Mucosa of gallbladder (tissue), 1 donor: ENCODE data around the gene LDLRAD4. TPM values are rescaled to one million over a fixed set of nuclear protein-coding genes. Genes with fewer than 3 reads are reported as not detected.

ENCODE experiments used
- DNase-seq: peaks from one replicate; pipeline ENCODE4 v3.0.0-alpha.2; 2020; ENCODE audit warnings: low spot score
- total RNA-seq: library from RNA; stranded (reverse); gene quantifications from one replicate; pipeline ENCODE4 v1.2.1, GENCODE V29; 2021
- donor health status: DM: no; HTN: no; CAD: no.

Gene LDLRAD4
- total RNA-seq, 1 donor from 2014 or later = 51.0 TPM

GRCh38 chr18:13201292-13201691 is 17.3 kb upstream of the LDLRAD4 start:
- DNase-seq = no peak

- DNase-seq = no peak
Measured at GRCh38 chr18:13202571-13202970, 16.0 kb upstream of the LDLRAD4 start.

DNA sequence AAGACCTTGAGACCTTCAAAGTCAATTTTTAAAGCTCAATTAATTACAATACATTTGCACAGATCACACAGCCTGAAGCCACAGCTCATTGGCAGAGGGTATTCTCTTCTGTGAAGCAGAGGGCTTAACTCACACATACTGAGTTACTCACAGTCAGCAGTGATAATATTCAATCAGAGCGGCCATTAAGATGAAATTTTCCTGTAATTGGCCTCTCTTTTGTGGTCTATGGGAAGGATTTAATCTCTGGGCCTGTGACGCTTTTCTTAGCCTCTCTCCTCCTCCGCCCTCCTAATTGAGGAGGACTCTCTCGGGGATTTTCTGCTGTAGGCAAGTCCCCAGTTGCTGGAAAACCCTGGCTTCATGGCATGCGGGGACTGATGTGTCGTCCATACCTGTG is 12.3 kb upstream of the LDLRAD4 start:
- no peak for DNase-seq

GRCh38 chr18:13207294-13207693 is 11.3 kb upstream of the LDLRAD4 start:
- DNase-seq = no peak

DNA sequence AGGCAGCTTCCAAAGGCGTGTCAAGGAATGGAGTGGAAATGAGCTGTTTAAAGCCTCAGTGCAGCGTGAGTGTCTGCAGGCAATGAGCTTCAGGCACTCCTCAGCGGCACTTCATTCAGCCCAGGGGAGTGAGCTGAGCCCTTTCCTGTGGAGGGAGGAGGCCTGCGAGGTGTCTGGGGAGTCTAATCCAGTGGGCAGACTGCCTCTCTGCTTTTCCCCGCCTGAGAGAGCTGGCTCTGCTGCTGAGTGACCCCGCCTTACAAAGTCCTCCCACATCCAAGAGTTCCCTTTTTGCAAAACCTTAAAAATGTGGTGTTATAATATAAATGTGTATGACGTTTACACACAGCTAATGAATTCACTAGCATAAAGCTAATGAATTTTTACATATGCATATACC is 7.0 kb upstream of the LDLRAD4 start:
- DNase-seq = no peak

- DNase-seq = no peak
Measured at GRCh38 chr18:13213036-13213795, 5.3 kb upstream of the LDLRAD4 start.

- DNase-seq = no peak
Measured at GRCh38 chr18:13214609-13215008, 4.0 kb upstream of the LDLRAD4 start.

- DNase-seq = peak; percentile 79
Measured at GRCh38 chr18:13216092-13216582, 2.4 kb upstream of the LDLRAD4 start.

DNA sequence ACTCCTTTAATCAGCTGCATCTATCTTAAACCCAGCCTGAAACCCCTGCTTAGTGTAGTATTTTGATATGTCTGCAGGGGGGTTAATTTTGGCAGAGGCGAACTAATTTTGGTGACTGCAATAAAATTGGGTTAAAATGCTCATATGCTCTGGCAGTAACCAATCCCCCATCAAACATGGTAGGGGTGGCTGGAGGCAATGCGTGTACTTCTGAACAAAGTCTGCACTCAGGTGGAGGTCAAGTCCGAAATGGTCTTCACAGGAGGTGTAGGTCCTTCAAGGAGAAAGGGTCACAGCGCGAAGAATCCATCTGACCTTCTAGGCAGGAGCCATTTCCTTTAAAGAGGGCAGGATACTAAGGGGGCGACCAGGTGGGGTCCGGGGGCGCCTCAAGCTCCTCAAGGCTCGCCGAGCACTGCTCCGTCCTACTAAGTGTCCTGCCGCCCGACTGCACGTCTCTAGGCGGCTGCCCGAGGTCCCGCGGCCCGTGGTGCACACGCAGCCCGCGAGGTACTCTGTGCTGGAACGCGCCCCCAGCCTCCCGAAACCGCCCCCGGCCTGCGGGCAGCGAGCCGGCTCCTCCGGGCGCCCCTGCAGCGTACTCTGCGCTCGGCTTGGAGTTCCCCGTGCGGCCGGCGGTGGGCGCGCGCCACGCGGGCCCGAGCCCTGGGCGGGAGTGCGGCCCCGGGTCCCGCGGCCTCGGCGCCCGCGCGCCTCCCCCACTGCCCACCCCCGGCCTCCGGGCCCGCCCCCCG is 1.7 kb upstream of the LDLRAD4 start:
- no peak for DNase-seq

- DNase-seq = no peak
Measured at GRCh38 chr18:13217466-13217961, 1.0 kb upstream of the LDLRAD4 start.

- DNase-seq = no peak
Measured at GRCh38 chr18:13217971-13218367, 591 bp upstream of the LDLRAD4 start.

DNA sequence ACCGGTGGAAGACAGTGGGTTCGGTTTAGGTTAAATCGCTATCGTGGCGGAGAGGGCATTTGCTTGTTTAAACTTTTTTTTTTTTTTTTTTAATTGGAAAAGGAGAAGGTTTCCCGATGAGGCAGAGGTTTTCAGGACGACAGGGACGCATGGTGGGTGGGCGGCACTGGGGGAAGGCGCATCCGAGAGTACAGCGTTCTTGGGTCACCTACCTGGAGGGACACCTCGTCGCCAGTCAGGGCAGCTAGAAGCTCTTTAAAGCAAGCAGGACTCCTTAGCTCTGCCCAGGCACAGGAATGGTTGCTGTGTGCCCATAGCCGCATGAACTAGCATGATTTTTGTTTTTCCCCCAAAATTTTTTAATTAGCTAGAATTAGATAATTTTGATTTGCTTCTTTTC is 437 bp downstream of the LDLRAD4 start:
- no peak for DNase-seq

- DNase-seq = no peak
Measured at GRCh38 chr18:13219593-13220159, 1.1 kb downstream of the LDLRAD4 start.

DNA sequence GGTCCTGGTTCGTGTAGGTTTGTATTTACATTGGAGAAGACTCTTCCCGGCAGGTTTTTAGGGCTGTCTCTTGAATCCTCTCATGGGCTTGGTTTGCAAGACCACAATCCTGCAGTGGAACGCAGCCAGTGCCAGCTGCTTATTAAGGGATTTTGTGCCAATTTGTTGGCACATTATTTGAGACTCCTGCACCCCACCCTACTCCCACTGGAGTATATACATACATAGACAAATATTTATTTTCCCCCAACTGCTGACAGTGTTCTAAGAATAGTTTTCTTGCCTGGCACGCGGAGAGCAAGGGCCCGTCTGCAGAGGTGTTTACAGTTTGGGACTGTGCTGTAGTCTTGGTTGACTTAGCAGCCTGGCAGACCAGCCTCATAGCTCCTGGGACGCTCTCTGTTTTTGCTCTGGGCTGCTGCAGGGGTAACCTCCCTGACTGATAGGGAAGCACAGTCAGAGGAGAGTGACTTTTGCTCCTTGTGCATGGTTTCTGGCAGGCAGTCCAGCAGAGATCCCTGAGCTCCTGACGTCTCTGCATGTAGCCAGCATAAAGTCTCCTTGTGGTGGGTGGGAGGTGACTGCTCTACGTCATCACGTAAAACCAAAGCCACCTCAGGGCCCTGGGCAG is 1.9 kb downstream of the LDLRAD4 start:
- no peak for DNase-seq

DNA sequence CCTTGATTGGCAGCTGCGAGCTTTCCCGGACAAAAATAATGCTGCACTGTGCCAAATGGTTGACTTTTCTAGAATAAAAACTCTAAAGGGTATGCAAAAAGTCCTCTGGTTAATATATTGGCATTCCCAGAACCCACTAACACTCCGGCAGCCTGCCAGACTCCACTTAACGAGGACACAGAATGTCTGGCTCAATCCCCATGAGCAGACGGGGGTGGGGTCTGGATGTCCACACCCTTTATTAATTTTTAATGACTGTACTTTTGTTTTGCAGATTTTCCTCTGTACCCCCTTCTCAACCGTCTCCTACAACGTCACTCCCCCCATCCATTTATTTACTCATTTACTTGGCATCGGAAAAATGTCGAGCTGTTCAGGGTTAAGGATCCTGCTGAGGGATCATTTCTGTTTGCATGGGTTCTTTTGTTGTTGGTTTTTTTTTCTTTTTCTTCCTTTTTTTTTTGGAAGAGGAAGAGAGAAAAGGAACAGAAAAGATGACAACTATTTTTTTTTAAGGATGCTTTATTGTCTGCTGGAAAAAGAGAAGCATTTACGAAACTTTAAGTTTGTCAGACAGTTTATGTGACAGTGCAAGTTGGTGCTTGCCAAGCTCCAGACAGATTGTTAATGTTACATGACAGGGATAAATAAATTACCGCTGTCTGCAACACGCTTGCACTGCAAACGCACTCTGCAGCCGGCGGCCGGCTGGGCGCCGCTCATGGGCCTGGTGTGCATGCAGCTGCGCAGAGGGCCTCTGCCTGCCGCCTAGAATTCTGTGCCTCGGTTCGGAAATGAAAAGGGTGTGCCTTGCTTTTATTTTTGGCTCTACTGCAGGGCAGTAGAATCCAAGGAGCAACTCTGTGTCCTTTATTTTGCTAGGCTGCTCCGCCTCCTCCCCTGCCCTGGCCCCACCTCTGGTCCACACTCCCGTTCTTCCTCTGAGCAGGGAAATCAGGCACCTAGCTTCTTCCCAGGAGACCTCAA is 3.6 kb downstream of the LDLRAD4 start:
- DNase-seq = peak; percentile 60

GRCh38 chr18:13222856-13223281 is 4.3 kb downstream of the LDLRAD4 start:
- no peak for DNase-seq

GRCh38 chr18:13223311-13224143 is 5.0 kb downstream of the LDLRAD4 start:
- DNase-seq = peak; percentile 42

GRCh38 chr18:13225261-13225660 is 6.7 kb downstream of the LDLRAD4 start:
- DNase-seq = no peak

- DNase-seq = no peak
Measured at GRCh38 chr18:13226533-13227144, 8.1 kb downstream of the LDLRAD4 start.
